ENCODE measurements around the gene IGDCC3.

IGDCC3 gene

DNA sequence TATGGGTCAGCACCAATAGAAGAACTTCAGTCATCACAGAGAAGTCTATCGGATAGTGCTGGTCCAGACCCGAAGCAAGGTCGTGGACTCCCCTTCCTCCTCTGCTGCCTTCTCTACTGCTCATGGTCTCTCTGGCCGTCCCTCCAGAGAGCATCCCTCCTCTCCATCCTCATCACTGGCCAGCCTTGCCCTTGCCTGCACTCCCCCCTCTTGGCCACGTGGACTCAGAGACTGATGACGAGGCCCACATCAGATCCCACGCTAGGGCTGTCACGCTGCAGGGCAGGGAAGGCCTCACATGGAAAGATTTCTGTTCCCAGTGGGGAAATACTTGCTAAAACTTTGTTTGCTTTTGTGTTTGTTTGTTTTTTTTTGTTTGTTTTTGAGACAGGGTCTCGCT lies 35.3 kb downstream of the IGDCC3 start:
- no peak for DNase-seq (ENCODE audit: low read depth)
- no peak overlapping the region for H3K4me3 ChIP-seq (ENCODE audit: low read depth, low read length)
- TF ChIP-seq, protein P1, sequence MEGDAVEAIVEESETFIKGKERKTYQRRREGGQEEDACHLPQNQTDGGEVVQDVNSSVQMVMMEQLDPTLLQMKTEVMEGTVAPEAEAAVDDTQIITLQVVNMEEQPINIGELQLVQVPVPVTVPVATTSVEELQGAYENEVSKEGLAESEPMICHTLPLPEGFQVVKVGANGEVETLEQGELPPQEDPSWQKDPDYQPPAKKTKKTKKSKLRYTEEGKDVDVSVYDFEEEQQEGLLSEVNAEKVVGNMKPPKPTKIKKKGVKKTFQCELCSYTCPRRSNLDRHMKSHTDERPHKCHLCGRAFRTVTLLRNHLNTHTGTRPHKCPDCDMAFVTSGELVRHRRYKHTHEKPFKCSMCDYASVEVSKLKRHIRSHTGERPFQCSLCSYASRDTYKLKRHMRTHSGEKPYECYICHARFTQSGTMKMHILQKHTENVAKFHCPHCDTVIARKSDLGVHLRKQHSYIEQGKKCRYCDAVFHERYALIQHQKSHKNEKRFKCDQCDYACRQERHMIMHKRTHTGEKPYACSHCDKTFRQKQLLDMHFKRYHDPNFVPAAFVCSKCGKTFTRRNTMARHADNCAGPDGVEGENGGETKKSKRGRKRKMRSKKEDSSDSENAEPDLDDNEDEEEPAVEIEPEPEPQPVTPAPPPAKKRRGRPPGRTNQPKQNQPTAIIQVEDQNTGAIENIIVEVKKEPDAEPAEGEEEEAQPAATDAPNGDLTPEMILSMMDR (IDR thresholded peaks at IDR 0.05; ENCODE audit: low read depth, low read length) = no peak
- TF ChIP-seq POLR2A (IDR thresholded peaks at IDR 0.05; ENCODE audit: extremely low read depth, insufficient read length) (no peak), MYC (IDR thresholded peaks at IDR 0.05; ENCODE audit: low read depth, low read length) (no peak)
- TF ChIP-seq, protein P2, sequence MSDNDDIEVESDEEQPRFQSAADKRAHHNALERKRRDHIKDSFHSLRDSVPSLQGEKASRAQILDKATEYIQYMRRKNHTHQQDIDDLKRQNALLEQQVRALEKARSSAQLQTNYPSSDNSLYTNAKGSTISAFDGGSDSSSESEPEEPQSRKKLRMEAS (IDR thresholded peaks at IDR 0.05; ENCODE audit: low read depth, low read length) = no peak

DNA sequence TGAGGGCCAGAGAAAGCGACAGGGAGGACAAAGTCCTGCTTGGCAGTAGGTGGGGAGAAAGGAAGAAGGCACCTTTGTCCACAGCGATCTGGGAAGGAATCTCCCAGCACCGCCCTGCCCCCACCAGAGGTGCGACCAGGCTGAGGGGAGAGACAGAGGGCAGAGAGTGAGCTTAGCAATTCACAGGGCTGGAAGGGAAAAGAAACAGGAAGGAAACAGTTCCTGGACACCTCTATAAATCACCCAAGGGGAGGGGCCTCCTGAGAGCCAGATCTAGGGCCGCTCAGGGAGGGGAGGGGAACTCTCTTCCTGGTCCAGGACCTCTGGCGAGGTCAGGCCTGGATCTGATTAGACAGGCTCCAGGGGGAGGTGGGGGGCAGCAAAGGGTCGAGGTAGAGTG lies 37.9 kb downstream of the IGDCC3 start:
- TF ChIP-seq POLR2A (IDR thresholded peaks at IDR 0.05; ENCODE audit: extremely low read depth, insufficient read length) (no peak), MYC (IDR thresholded peaks at IDR 0.05; ENCODE audit: low read depth, low read length) (no peak)
- TF ChIP-seq, protein P1 (IDR thresholded peaks at IDR 0.05; ENCODE audit: low read depth, low read length) = no peak
- TF ChIP-seq, protein P2 (IDR thresholded peaks at IDR 0.05; ENCODE audit: low read depth, low read length) = no peak
- H3K4me3 ChIP-seq (ENCODE audit: low read depth, low read length) = no peak overlapping the region
- no peak for DNase-seq (ENCODE audit: low read depth)

DNA sequence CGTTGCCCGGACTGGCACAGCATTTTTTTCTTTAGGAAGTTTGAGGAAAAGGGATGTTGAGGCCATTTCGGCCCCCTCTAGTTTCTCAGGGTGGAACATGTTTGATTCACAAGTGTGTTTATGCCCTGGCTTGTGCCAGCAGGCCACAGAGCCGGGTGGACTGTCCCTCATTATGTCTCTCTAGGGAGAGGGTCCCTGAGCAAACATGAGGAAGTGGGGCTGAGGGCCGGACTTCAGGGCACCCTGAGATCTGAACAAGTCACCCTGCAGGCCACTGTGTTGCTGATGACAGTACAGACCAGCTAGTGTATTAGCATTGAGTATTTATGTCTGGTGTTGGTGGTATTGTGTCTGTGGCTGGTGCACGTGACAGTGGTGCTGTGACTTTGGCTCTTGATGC lies 38.4 kb downstream of the IGDCC3 start:
- DNase-seq (ENCODE audit: low read depth) = no peak
- no peak overlapping the region for H3K4me3 ChIP-seq (ENCODE audit: low read depth, low read length)
- TF ChIP-seq, protein P1 (IDR thresholded peaks at IDR 0.05; ENCODE audit: low read depth, low read length) = no peak
- TF ChIP-seq MYC (IDR thresholded peaks at IDR 0.05; ENCODE audit: low read depth, low read length) (no peak), POLR2A (IDR thresholded peaks at IDR 0.05; ENCODE audit: extremely low read depth, insufficient read length) (no peak)
- TF ChIP-seq, protein P2 (IDR thresholded peaks at IDR 0.05; ENCODE audit: low read depth, low read length) = no peak

DNA sequence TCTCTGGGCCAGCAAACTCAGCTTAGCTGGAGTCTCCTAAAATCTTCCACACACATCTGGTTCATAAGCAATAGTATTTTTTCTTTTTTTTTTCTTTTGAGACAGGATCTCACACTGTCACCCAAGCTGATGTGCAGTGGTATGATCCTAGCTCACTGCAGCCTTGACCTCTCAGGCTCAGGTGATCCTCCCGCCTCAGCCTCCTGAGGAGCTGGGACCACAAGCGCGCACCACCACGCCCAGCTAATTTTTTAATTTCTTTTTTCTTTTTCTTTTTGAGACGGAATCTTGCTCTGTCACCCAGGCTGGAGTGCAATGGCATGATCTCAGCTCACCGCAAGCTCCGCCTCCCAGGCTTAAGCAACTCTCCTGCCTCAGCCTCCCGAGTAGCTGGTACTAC lies 39.0 kb downstream of the IGDCC3 start:
- no peak overlapping the region for H3K4me3 ChIP-seq (ENCODE audit: low read depth, low read length)
- TF ChIP-seq MYC (IDR thresholded peaks at IDR 0.05; ENCODE audit: low read depth, low read length) = no peak
- no peak for DNase-seq (ENCODE audit: low read depth)

DNA sequence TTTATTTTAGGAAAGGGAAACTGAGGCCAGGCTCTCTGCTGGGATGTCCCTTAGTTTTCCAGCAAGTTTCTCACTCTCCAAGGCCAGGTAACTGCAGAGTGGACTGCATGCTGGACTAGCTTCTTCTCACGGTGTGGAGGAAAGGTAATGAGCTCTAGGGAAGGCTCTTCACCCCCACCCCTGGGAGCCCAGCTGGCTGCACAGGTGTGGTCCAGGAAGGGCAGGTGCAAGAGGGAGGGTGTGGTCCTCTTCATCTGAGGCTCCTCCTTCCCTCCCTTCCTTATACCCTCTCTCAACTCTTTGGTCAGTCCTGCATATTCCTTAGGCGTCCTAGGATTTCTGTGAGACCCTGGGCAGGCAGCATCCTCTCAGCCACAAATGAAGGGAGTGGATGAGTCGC lies 39.4 kb downstream of the IGDCC3 start:
- DNase-seq (ENCODE audit: low read depth) = no peak

DNA sequence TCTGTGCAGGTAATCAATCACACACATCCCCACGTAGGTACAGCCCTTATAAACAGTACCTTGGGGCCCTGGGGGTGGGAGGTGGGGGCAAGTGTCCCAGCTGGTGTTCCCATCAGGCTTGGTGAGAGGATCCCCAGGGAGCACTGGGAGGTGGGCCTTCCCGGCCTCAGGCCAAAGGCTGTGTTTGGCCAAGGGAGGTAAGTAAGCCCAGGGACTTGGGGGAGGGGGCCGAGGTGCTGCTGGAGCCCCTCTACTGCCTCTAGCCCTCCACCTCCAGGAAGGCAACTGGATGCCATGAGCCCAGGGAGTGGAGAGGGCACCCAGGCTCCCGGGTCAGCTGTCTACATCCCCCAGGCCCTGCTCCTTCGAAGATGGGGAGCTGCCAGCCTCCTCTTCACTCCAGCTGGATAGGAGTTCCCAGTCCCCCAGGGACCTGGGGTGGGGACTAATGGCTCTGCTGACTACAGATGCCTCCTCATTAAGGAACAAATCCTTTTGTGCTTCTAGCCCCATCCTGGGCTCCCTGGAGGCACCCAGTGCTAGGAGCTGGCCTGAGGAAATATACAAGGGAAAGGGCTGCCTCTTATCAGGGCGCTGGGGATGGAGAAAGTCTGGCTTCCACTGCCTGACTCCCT lies 40.2 kb downstream of the IGDCC3 start:
- TF ChIP-seq POLR2A (IDR thresholded peaks at IDR 0.05; ENCODE audit: extremely low read depth, insufficient read length) (no peak), MYC (IDR thresholded peaks at IDR 0.05; ENCODE audit: low read depth, low read length) (no peak)
- TF ChIP-seq, protein P2 (IDR thresholded peaks at IDR 0.05; ENCODE audit: low read depth, low read length) = no peak
- TF ChIP-seq, protein P1 (IDR thresholded peaks at IDR 0.05; ENCODE audit: low read depth, low read length) = no peak
- no peak for DNase-seq (ENCODE audit: low read depth)
- no peak overlapping the region for H3K4me3 ChIP-seq (ENCODE audit: low read depth, low read length)

More for the DNA sequence above, 39.4 kb downstream of the IGDCC3 start:
- TF ChIP-seq MYC (IDR thresholded peaks at IDR 0.05; ENCODE audit: low read depth, low read length) (no peak), POLR2A (IDR thresholded peaks at IDR 0.05; ENCODE audit: extremely low read depth, insufficient read length) (no peak)
- TF ChIP-seq, protein P1 (IDR thresholded peaks at IDR 0.05; ENCODE audit: low read depth, low read length) = no peak
- H3K4me3 ChIP-seq (ENCODE audit: low read depth, low read length) = no peak overlapping the region

Data from NB4 (cell line).